K562 (cell line): ENCODE data around the gene IMMP2L. TPM values are rescaled to one million over a fixed set of nuclear protein-coding genes. Genes with fewer than 3 reads are reported as not detected.
A peak's percentile ranks its signal among the peaks of the same experiment; 100 is the strongest.

Experiments used
- ATAC-seq: fragments of 200-7000 bp; cut with Tn5 transposase; 3 replicates; pipeline ENCODE4 v1.9.1; 2020; ENCODE audit warnings: moderate library complexity
- BruUV-seq: library from RNA; stranded (reverse); fragments of 400-500 nt; replicated peaks from 2 replicates; lab custom pipeline; 2021; lab: Mats Ljungman, UMichigan
- CTCF ChIA-PET: fragments of 300-600 bp; formaldehyde crosslinking; extraction: SDS; loops from one replicate; lab custom pipeline; 2021; ENCODE audit warnings: low intra/inter-chr PET ratio; lab: Yijun Ruan, JAX
- POLR2A ChIA-PET: fragments of 300-600, 350-650 bp; sonication (Branson Sonifier 250); formaldehyde crosslinking; extraction: SDS; loops from one replicate; lab custom pipeline; 2021; ENCODE audit warnings: antibody characterized with exemption, inconsistent platforms; lab: Yijun Ruan, JAX
- DNase-seq, 4 experiments: peaks; one replicate each; pipeline versions ENCODE4 v3.0.0 to v3.0.0-alpha.2; 2011 to 2018; ENCODE audit warnings: low spot score in 3 of 4, mixed read lengths in 3 of 4; ENCODE audit errors: extremely low read depth in 1 of 4
- FAIRE-seq: peaks from 2 replicates; lab custom pipeline; 2011; peaks lifted over from hg19 to GRCh38; lab: Jason Lieb, UNC
- H2AFZ ChIP-seq: 2 replicates; pipeline ENCODE4 v1.6.0; 2011; ENCODE audit warnings: low read depth, low read length, control low read depth, inconsistent platforms
- H3K27ac ChIP-seq: fragments of 200-600 bp; 3 replicates; pipeline ENCODE4 v1.8.0; 2011; ENCODE audit warnings: low read depth, mild to moderate bottlenecking, control low read depth, inconsistent platforms, low read length, moderate library complexity, mixed read lengths; ENCODE audit errors: extremely low read depth
- H3K27me3 ChIP-seq, 2 experiments: fragments of 300-600 bp in 1 of 2; 2 replicates in 1 of 2; 3 replicates in 1 of 2; pipeline versions ENCODE4 v1.6.0 to v1.8.0; 2011; ENCODE audit warnings: inconsistent platforms in 2 of 2, low read length in 2 of 2, mild to moderate bottlenecking in 1 of 2, mixed read lengths in 1 of 2, moderate library complexity in 1 of 2; ENCODE audit not compliant: control insufficient read depth in 2 of 2, insufficient read depth in 2 of 2
- H3K36me3 ChIP-seq: fragments of 300-600 bp; 3 replicates; pipeline ENCODE4 v1.8.0; 2011; ENCODE audit warnings: mild to moderate bottlenecking, low read length, inconsistent platforms; ENCODE audit not compliant: control insufficient read depth, insufficient read depth
- H3K4me1 ChIP-seq, 2 experiments: fragments of 200-600 bp in 1 of 2; replicated peaks in 1 of 2; 2 replicates in 1 of 2; 3 replicates in 1 of 2; pipeline versions ENCODE4 v1.5.1 to v1.8.0; 2011; ENCODE audit warnings: inconsistent platforms in 2 of 2, low read length in 2 of 2, mild to moderate bottlenecking in 1 of 2, mixed read lengths in 1 of 2, moderate library complexity in 1 of 2; ENCODE audit not compliant: control insufficient read depth in 2 of 2, insufficient read depth in 2 of 2
- H3K4me2 ChIP-seq: 2 replicates; pipeline ENCODE4 v1.6.1; 2011; ENCODE audit warnings: low read length, control low read depth, inconsistent platforms, mixed read lengths; ENCODE audit not compliant: insufficient read depth
- H3K4me3 ChIP-seq: fragments of 200-600 bp; sonication (generic), shearing (Covaris generic); 2 replicates; pipeline ENCODE4 v1.5.1; 2016; ENCODE audit warnings: control low read depth, inconsistent platforms
- H3K79me2 ChIP-seq: fragments of 200-600 bp; 3 replicates; pipeline ENCODE4 v1.8.0; 2011; ENCODE audit warnings: low read length, inconsistent platforms; ENCODE audit not compliant: control insufficient read depth, insufficient read depth
- H3K9ac ChIP-seq, 2 experiments: 2 replicates each; pipeline versions ENCODE4 v1.6.0 to v1.6.1; 2011; ENCODE audit warnings: low read depth in 2 of 2, low read length in 2 of 2, control low read depth in 1 of 2, inconsistent platforms in 1 of 2, mild to moderate bottlenecking in 1 of 2, mixed read lengths in 1 of 2; ENCODE audit not compliant: insufficient read depth in 1 of 2
- H3K9me1 ChIP-seq: one replicate; pipeline ENCODE4 v1.6.0; 2011; ENCODE audit warnings: inconsistent platforms, mild to moderate bottlenecking, low read length, moderate library complexity; ENCODE audit not compliant: control insufficient read depth, insufficient read depth
- H3K9me3 ChIP-seq: replicated peaks from 2 replicates; pipeline ENCODE4 v1.5.1; 2011; ENCODE audit warnings: low read depth, low read length, inconsistent platforms; ENCODE audit not compliant: control insufficient read depth, insufficient read depth
- H4K20me1 ChIP-seq: replicated peaks from 2 replicates; pipeline ENCODE4 v1.6.1; 2011; ENCODE audit warnings: low read length, inconsistent platforms, mixed read lengths; ENCODE audit not compliant: control insufficient read depth, insufficient read depth
- MBD1 ChIP-seq: fragments of 250-450 bp; sonication (Bioruptor Pico); IDR thresholded peaks from 2 replicates; pipeline ENCODE4 v1.8.0; 2022; ENCODE audit warnings: inconsistent platforms
- SRSF7 ChIP-seq: fragments of 200-400 bp; formaldehyde crosslinking; optimal IDR thresholded peaks from 2 replicates; pipeline ENCODE3; 2017; ENCODE audit warnings: mild to moderate bottlenecking, low read depth, low read length
- ZNF77 ChIP-seq: fragments of 250-450 bp; sonication (Bioruptor Pico); IDR thresholded peaks from 2 replicates; pipeline ENCODE4 v1.5.0; 2020
- WGBS: fragments of 100-300 bp; shearing (Covaris generic); methylation state at CpG from one replicate; pipeline ENCODE4 v1.1.6; 2016; ENCODE audit warnings: low coverage, mixed read lengths; ENCODE audit not compliant: insufficient coverage; ENCODE audit errors: missing lambda C conversion rate; 5-methylcytosine and 5-hydroxymethylcytosine counted together
- in situ Hi-C: fragments of 300-500 bp; cut with MboI; formaldehyde crosslinking; loops from 4 replicates; pipeline ENCODE4 v1.15.0; 2018; ENCODE audit warnings: inconsistent platforms, mixed read lengths
- intact Hi-C: fragments of 100-400 bp; cut with micrococcal nuclease; formaldehyde crosslinking; loops from 2 replicates; pipeline ENCODE4 v1.14.2; 2022
- polyA plus RNA-seq, 8 experiments: library from polyadenylated mRNA; depleted of rRNA in 4 of 8; stranded (reverse) in 5 of 8; unstranded in 3 of 8; fragments of >200 nt; fragmentation: Nextera tagmentation in 2 of 8; fragmentation: Illumina TruSeq in 1 of 8; extraction: Ambion mirVana in 2 of 8; extraction: Trizol in 1 of 8; gene quantifications; 2 replicates each; pipeline versions ENCODE4 v1.2.1 to v1.2.3, GENCODE V29; 2011 to 2014; ENCODE audit warnings: inconsistent platforms in 1 of 8, missing spikeins in 1 of 8
- total RNA-seq, 7 experiments: library from RNA; depleted of rRNA in 6 of 7; stranded (reverse); fragments of >200 nt in 6 of 7; fragmentation: Illumina TruSeq in 2 of 7; extraction: Trizol in 2 of 7; gene quantifications; 2 replicates each; pipeline versions ENCODE4 v1.2.1 to v1.2.3, GENCODE V29; 2011 to 2021; ENCODE audit warnings: low replicate concordance in 1 of 7

IMMP2L gene
- total and polyA plus RNA-seq, 9 of the 15 experiments (the other 6 are each of a cell fraction or from before 2014, with no cell fraction given): 29.7 to 116 (median 53.0) TPM

- no peak overlapping the region for H3K9ac ChIP-seq
- WGBS: 60% methylated on average over 4 of the region's 4 CpGs
- CTCF ChIA-PET: interaction anchor here (0.6 to 2.0 kb wide), 7 partner anchors 81 to 437 kb away, joined by 3 to 12 read pairs (median 4); partner anchors contain the start of gene LRRN3
- H3K27me3 ChIP-seq: no peaks in the 10 kb centered on the region
- DNase-seq: no peak
- peak; percentile 5; the same call in 2 of the 3 replicates for ATAC-seq
- H3K36me3 ChIP-seq: peaks cover 18% of the 10 kb centered on the region; the same call in 2 of the 3 replicates
- in situ Hi-C loops (no loop called here), intact Hi-C loops (loop anchor here (1.0 to 10.0 kb wide), 6 partner anchors 157 to 1644 kb away; no protein-coding TSS in a partner anchor)
- H3K4me1 ChIP-seq: no peaks in the 10 kb centered on the region
- H3K27ac ChIP-seq: no peak overlapping the region; the same call in 2 of the 3 replicates
- no peak for TF ChIP-seq SRSF7
- 0 out of 2 replicates have a peak, but pooled peaks have one; percentile 15 for TF ChIP-seq MBD1 (CRISPR knock-in tag)
- 0 out of 2 replicates have a peak, but pooled peaks have one; percentile 24 for TF ChIP-seq ZNF77
- H3K9me1 ChIP-seq: no peaks in the 10 kb centered on the region
- POLR2A ChIA-PET: no interaction called here
- H3K79me2 ChIP-seq: no peaks in the 10 kb centered on the region
- H3K9me3 ChIP-seq: no peaks in the 10 kb centered on the region
- FAIRE-seq: no peak
- no TSS peak for BruUV-seq
- no peak overlapping the region for H3K4me3 ChIP-seq
- no peak overlapping the region for H2AFZ ChIP-seq
- H4K20me1 ChIP-seq: no peaks in the 10 kb centered on the region
- no peak overlapping the region for H3K4me2 ChIP-seq
Measured at GRCh38 chr7:111485701-111486380, 76.5 kb downstream of the IMMP2L start.
